SU-DHL-6 (cell line): ENCODE results near the gene CIB4.

Experiments used
- H2AFZ ChIP-seq: fragments of 200-600 bp; sonication (generic); 2 replicates; pipeline ENCODE4 v1.6.1; 2014; ENCODE audit warnings: low read depth, mild to moderate bottlenecking, moderate library complexity, mixed read lengths, antibody characterized with exemption, low read length; ENCODE audit not compliant: severe bottlenecking
- H3F3A ChIP-seq: fragments of 200-600 bp; shearing (Covaris generic); 2 replicates; pipeline ENCODE4 v1.6.0; 2016; ENCODE audit warnings: antibody characterized with exemption, mild to moderate bottlenecking; ENCODE audit not compliant: insufficient read depth
- H3K27ac ChIP-seq: fragments of 200-600 bp; sonication (generic); 2 replicates; pipeline ENCODE4 v1.5.1; 2016; ENCODE audit warnings: low read depth, mild to moderate bottlenecking, low read length, moderate library complexity, mixed read lengths
- H3K27me3 ChIP-seq: fragments of 200-600 bp; sonication (generic), shearing (Covaris generic); 2 replicates; pipeline ENCODE4 v1.6.0; 2014; ENCODE audit warnings: mild to moderate bottlenecking, low read length
- H3K36me3 ChIP-seq: fragments of 200-600 bp; sonication (generic); 2 replicates; pipeline ENCODE4 v1.6.1; 2014; ENCODE audit warnings: mild to moderate bottlenecking, low read length, mixed read lengths
- H3K4me2 ChIP-seq: fragments of 300-600, 200-600 bp; shearing (Covaris generic), sonication (generic); 2 replicates; pipeline ENCODE4 v1.6.0; 2014; ENCODE audit warnings: low read length, low read depth, mild to moderate bottlenecking; ENCODE audit not compliant: poor library complexity, severe bottlenecking
- H3K4me3 ChIP-seq: fragments of 200-600 bp; sonication (generic); 2 replicates; pipeline ENCODE4 v1.5.1; 2014; ENCODE audit warnings: antibody characterized with exemption, low read length, mild to moderate bottlenecking, mixed read lengths; ENCODE audit not compliant: insufficient read depth, poor library complexity, severe bottlenecking
- H3K79me2 ChIP-seq: fragments of 200-600 bp; sonication (generic); 2 replicates; pipeline ENCODE4 v1.6.1; 2014; ENCODE audit warnings: mild to moderate bottlenecking, low read length, moderate library complexity; ENCODE audit not compliant: insufficient read depth
- H3K9ac ChIP-seq: fragments of 200-600 bp; sonication (generic); 2 replicates; pipeline ENCODE4 v1.7.0; 2014; ENCODE audit warnings: mild to moderate bottlenecking, low read length
- H3K9me2 ChIP-seq: fragments of 200-600 bp; sonication (generic); replicated peaks from 2 replicates; pipeline ENCODE4 v1.6.1; 2014; ENCODE audit warnings: low read length; ENCODE audit not compliant: insufficient read depth
- H3K9me3 ChIP-seq: fragments of 200-600 bp; sonication (generic); 2 replicates; pipeline ENCODE4 v1.6.1; 2014; ENCODE audit warnings: low read length, mixed read lengths; ENCODE audit not compliant: insufficient read depth
- H4K20me1 ChIP-seq: fragments of 200-600 bp; sonication (generic); 2 replicates; pipeline ENCODE4 v1.6.1; 2014; ENCODE audit warnings: low read depth, mild to moderate bottlenecking, antibody characterized with exemption, low read length, moderate library complexity, mixed read lengths
- CTCF ChIP-seq: fragments of 200-600 bp; sonication (generic); IDR thresholded peaks from one replicate; pipeline ENCODE4 v1.5.1; 2017; ENCODE audit warnings: antibody characterized with exemption, mild to moderate bottlenecking, low read length, moderate library complexity; ENCODE audit not compliant: insufficient read depth, poor library complexity, severe bottlenecking
- EZH2phosphoT487 ChIP-seq: fragments of 200-600 bp; sonication (generic), shearing (Covaris generic); conservative IDR thresholded peaks from 2 replicates; pipeline ENCODE4 v1.6.1; 2018; ENCODE audit warnings: mild to moderate bottlenecking, antibody characterized with exemption, low read length, moderate library complexity, mixed read lengths

The CIB4 gene

GRCh38 chr2:26615860-26616705 is 25.1 kb downstream of the CIB4 start:
- no peaks in the 10 kb centered on the region for H3K9me3 ChIP-seq
- H3K9ac ChIP-seq, result no peak overlapping the region
- no peak overlapping the region for H3K27ac ChIP-seq
- H3K36me3 ChIP-seq, result no peaks in the 10 kb centered on the region
- no peaks in the 10 kb centered on the region for H3K27me3 ChIP-seq
- H3K4me3 ChIP-seq, result no peak overlapping the region
- TF ChIP-seq CTCF, result no peak
- TF ChIP-seq EZH2phosphoT487, result no peak
- no peaks in the 10 kb centered on the region for H3K9me2 ChIP-seq
- H3K79me2 ChIP-seq, result no peaks in the 10 kb centered on the region
- H4K20me1 ChIP-seq, result no peaks in the 10 kb centered on the region
- no peaks in the 10 kb centered on the region for H3F3A ChIP-seq
- H2AFZ ChIP-seq, result no peak overlapping the region
- H3K4me2 ChIP-seq, result no peak overlapping the region

- Histone ChIP-seq H4K20me1 (no peaks in the 10 kb centered on the region), H3K9me3 (no peaks in the 10 kb centered on the region), H2AFZ (no peak overlapping the region), H3K27ac (no peak overlapping the region), H3K79me2 (no peaks in the 10 kb centered on the region), H3K36me3 (no peaks in the 10 kb centered on the region), H3K4me2 (no peak overlapping the region), H3K9me2 (no peaks in the 10 kb centered on the region), H3K27me3 (no peaks in the 10 kb centered on the region), H3K9ac (no peak overlapping the region), H3K4me3 (no peak overlapping the region), H3F3A (no peaks in the 10 kb centered on the region)
- TF ChIP-seq CTCF (peak; percentile 38), EZH2phosphoT487 (no peak)
Measured at GRCh38 chr2:26615336-26615859, 25.8 kb downstream of the CIB4 start.

- H3K4me3 ChIP-seq, result no peak overlapping the region
- no peaks in the 10 kb centered on the region for H3K79me2 ChIP-seq
- H4K20me1 ChIP-seq, result no peaks in the 10 kb centered on the region
- H3K9me3 ChIP-seq, result no peaks in the 10 kb centered on the region
- H3K27ac ChIP-seq, result no peak overlapping the region
- no peaks in the 10 kb centered on the region for H3K36me3 ChIP-seq
- no peak overlapping the region for H2AFZ ChIP-seq
- TF ChIP-seq CTCF (no peak), EZH2phosphoT487 (no peak)
- H3K27me3 ChIP-seq, result no peaks in the 10 kb centered on the region
- H3K9me2 ChIP-seq, result no peaks in the 10 kb centered on the region
- no peaks in the 10 kb centered on the region for H3F3A ChIP-seq
- no peak overlapping the region for H3K9ac ChIP-seq
- no peak overlapping the region for H3K4me2 ChIP-seq
Measured at GRCh38 chr2:26614216-26615138, 26.7 kb downstream of the CIB4 start.
